Lung (tissue), 12 donors: ENCODE measurements around the gene PODNL1. TPM values are rescaled to one million over a fixed set of nuclear protein-coding genes. Genes with fewer than 3 reads are reported as not detected.

Source experiments
- ATAC-seq: fragments of 200-7000 bp; cut with Tn5 transposase; one replicate; pipeline ENCODE4 v1.9.1; 2020; ENCODE audit warnings: moderate number of reproducible peaks; ENCODE audit not compliant: insufficient read depth, low FRiP score
- DNase-seq, 3 donors: peaks; one replicate each; pipeline ENCODE4 v3.0.0-alpha.2; 2013 to 2017
- H3K27ac ChIP-seq, 2 donors: one replicate each; pipeline ENCODE4 v1.5.1; 2013; ENCODE audit warnings: mild to moderate bottlenecking in 2 of 2, moderate library complexity in 2 of 2, control low read depth in 1 of 2, inconsistent platforms in 1 of 2, low read depth in 1 of 2, low read length in 1 of 2
- H3K27me3 ChIP-seq, 3 donors: one replicate each; pipeline ENCODE4 v1.5.1; 2013; ENCODE audit warnings: low read length in 2 of 3; ENCODE audit not compliant: control insufficient read depth in 3 of 3, insufficient read depth in 3 of 3
- H3K36me3 ChIP-seq, 4 donors: one replicate each; pipeline ENCODE4 v1.5.1; 2013; ENCODE audit warnings: low read length in 4 of 4, mild to moderate bottlenecking in 1 of 4, moderate library complexity in 1 of 4; ENCODE audit not compliant: control insufficient read depth in 4 of 4, insufficient read depth in 4 of 4
- H3K4me1 ChIP-seq, 5 donors: one replicate each; pipeline ENCODE4 v1.5.1; 2013; ENCODE audit warnings: low read length in 5 of 5, mild to moderate bottlenecking in 2 of 5, moderate library complexity in 1 of 5; ENCODE audit not compliant: control insufficient read depth in 5 of 5, insufficient read depth in 5 of 5
- H3K4me3 ChIP-seq: one replicate; pipeline ENCODE4 v1.5.1; 2013; ENCODE audit warnings: mild to moderate bottlenecking, control low read depth, moderate library complexity
- H3K9ac ChIP-seq, 2 donors: one replicate each; pipeline ENCODE4 v1.5.1; 2013; ENCODE audit warnings: low read length in 2 of 2, control low read depth in 1 of 2; ENCODE audit not compliant: insufficient read depth in 1 of 2
- H3K9me3 ChIP-seq, 4 donors: one replicate each; pipeline ENCODE4 v1.5.1; 2013; ENCODE audit warnings: low read length in 3 of 4, mild to moderate bottlenecking in 1 of 4, moderate library complexity in 1 of 4; ENCODE audit not compliant: control insufficient read depth in 4 of 4, insufficient read depth in 3 of 4
- CTCF ChIP-seq: IDR thresholded peaks from 2 replicates; pipeline ENCODE4 v1.5.1; 2012; ENCODE audit warnings: mild to moderate bottlenecking; ENCODE audit errors: control extremely low read depth, extremely low read depth
- WGBS, 2 donors: extraction: QIAGEN DNeasy Blood & Tissue Kit; methylation state at CpG; one replicate each; pipeline ENCODE4 v1.1.7; 2013; 5-methylcytosine and 5-hydroxymethylcytosine counted together
- polyA plus RNA-seq, 2 donors: library from polyadenylated mRNA; stranded (reverse); fragments of 200-250 nt; gene quantifications; one replicate each; pipeline ENCODE4 v1.2.1, GENCODE V29; 2013
- total RNA-seq, 2 donors: library from RNA; depleted of rRNA in 1 of 2; stranded (reverse); fragments of >200 nt in 1 of 2; gene quantifications; one replicate each; pipeline ENCODE4 v1.2.1, GENCODE V29; 2014 to 2021
- donor health status: control.
- donor health status: control.
- donor health status: Bipolar disorder and iron deficiency.
- donor health status: healthy.
- donor health status: DM: yes; HTN: yes; CAD: no.

PODNL1 gene
- total and polyA plus RNA-seq, 4 donors, result 0.55 to 6.4 (median 0.92) TPM

- whole genome bisulfite sequencing, 2 donors, result 95% methylated on average over 40 to 42 of the region's 42 CpGs
- TF ChIP-seq CTCF, result no peak
- Histone ChIP-seq H3K4me1 (peaks cover 0 to 11% (median 7%) of the 10 kb centered on the region in 5 donors), H3K4me3 (no peak overlapping the region), H3K9ac (no peak overlapping the region), H3K36me3 (peaks cover 5 to 50% (median 20%) of the 10 kb centered on the region in 4 donors), H3K9me3 (no peaks in the 10 kb centered on the region), H3K27ac (no peak overlapping the region), H3K27me3 (no peaks in the 10 kb centered on the region)
- no peak for ATAC-seq
- no peak for DNase-seq
Observed at GRCh38 chr19:13955662-13956364, 17.6 kb upstream of the PODNL1 start.

DNA sequence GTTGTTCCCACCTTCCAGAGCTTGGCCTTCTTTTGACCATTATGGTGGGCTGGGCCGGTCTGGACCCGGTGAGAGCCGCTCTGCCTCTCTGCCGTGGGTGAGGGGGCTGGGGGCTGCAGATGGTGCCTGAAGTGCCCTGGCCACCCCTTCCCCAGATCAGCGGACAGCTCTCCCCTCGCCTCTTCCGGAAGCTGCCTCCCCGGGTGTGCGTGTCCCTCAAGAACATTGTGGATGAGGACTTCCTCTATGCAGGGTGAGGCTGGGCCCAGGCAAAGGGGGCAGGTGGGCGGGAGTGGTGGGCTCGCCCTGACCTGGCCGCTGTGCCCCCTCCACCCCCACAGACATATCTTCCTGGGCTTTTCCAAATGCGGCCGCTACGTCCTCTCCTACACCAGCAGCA is 16.0 kb upstream of the PODNL1 start:
- Histone ChIP-seq H3K27ac (no peak overlapping the region), H3K27me3 (no peaks in the 10 kb centered on the region), H3K9me3 (no peaks in the 10 kb centered on the region), H3K36me3 (peaks cover 5 to 34% (median 15%) of the 10 kb centered on the region in 4 donors), H3K9ac (no peak overlapping the region), H3K4me1 (peaks cover 0 to 11% (median 7%) of the 10 kb centered on the region in 5 donors), H3K4me3 (no peak overlapping the region)
- DNase-seq (no peak), ATAC-seq (no peak)
- no peak for TF ChIP-seq CTCF
- WGBS, 2 donors, result 91 to 93% methylated on average over 15 of the region's 15 CpGs

DNA sequence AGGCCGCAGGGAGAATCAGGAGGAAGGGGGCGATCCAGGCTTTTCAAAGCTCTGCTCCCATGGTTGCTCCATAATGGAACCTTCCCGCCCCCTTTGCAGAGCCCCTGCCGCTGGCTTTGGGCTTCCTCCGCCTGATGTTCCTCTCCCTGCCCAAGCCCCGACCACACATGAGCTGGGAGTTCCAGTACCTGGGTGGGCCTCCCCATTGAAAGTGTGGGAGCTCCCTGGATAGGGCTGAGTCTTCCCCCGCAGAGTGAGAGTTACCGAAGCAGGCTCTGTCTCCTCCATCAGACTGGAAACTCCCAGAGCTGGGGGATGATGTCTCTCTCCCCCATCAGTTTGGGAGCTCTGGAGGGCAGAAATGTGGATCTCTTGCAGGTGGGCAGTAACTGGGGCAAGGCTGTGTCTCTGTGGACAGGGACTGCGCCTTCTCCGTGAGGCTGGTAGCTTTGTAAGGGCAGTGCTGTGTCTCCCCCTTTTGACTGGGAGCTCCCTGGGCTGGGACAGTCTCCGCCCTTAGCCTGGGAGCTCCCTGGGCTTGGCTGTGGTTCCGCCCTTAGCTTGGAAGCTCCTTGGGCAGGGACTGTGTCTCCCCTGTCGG is 14.8 kb upstream of the PODNL1 start:
- no peak for TF ChIP-seq CTCF
- no peak for ATAC-seq

More for the DNA sequence above, 14.8 kb upstream of the PODNL1 start:
- 4 to 7% methylated on average over 13 of the region's 13 CpGs for WGBS, 2 donors
- Histone ChIP-seq H3K9ac (peak overlapping the region in 1 of 2 donors; percentile 58), H3K27ac (peak overlapping the region in 1 of 2 donors; percentile 21), H3K9me3 (no peaks in the 10 kb centered on the region), H3K27me3 (no peaks in the 10 kb centered on the region), H3K36me3 (peaks cover 5 to 26% (median 15%) of the 10 kb centered on the region in 4 donors), H3K4me1 (peaks cover 0 to 11% (median 7%) of the 10 kb centered on the region in 5 donors), H3K4me3 (peak overlapping the region; percentile 70)
- peak in 2 of 3 donors; percentile 34 to 39 for DNase-seq
